ENCODE measurements around the gene GABARAPL2. TPM values are rescaled to one million over a fixed set of nuclear protein-coding genes. Genes with fewer than 3 reads are reported as not detected.
A peak's percentile ranks its signal among the peaks of the same experiment; 100 is the strongest.

Gene GABARAPL2
- total RNA-seq, 2 donors from 2014 or later, result 35.9 to 66.2 TPM

DNA sequence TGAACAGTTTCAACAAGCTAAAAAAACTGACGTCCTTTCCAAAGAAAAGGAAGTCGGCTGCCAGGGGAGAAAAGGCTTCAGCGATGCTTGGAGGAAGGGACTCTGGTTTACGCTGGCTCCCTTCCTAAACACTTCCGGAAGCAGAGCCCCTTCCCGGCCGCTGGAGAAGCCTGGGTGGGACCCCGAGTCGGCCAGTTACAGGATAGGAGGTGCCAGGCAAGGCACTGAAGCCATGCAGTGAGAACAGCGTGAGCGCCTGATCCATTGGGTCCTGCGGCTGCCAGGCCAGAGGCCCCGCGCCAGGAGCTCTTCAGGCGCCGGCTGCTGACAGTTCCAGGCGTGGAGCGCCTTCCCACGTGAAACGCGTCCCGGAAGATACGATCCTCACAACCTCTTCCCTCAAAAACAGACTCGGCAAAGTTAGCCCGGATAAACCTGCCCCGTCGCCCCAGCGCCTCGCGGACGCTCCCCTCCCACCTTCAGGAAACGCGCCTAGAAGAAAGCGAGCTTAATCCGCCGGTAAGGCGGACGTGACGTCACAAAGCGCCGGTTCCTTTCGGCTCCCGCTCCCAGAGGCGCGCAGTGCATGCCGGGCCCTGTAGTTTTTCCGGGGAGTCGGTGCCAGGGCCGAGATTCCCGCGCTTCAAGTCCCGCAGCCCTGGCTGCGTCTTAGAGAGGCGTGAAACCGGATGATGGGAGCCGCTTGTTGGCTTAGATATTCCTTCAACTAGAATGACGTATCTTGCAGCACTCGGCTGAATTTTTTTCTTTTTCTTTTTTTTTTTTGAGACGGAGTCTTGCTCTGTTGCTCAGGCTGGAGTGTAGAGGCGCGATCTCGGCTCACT lies 56.8 kb downstream of the GABARAPL2 start, which contains the start of gene ADAT1:
ADAT1 (minus strand) TSS at position 521 of the 845 bp plus-strand sequence. CDS start 2,482 bp downstream, outside the sequence.
- Histone ChIP-seq H3K36me3 (replicated peaks in 1 of 2; ENCODE audit: insufficient read depth in 1 of 2, low read depth in 2 of 2) (peaks cover 4 to 7% of the 10 kb centered on the region in 2 donors), H3K4me1 (peaks cover 12% of the 10 kb centered on the region), H3K9me3 (no peaks in the 10 kb centered on the region), H3K27me3 (no peaks in the 10 kb centered on the region), H3K4me3 (peak within 1 kb of the TSS; percentile 54 to 57), H3K27ac (peak within 1 kb of the TSS; percentile 59 to 92 (median 79))
- TF ChIP-seq, protein P1, sequence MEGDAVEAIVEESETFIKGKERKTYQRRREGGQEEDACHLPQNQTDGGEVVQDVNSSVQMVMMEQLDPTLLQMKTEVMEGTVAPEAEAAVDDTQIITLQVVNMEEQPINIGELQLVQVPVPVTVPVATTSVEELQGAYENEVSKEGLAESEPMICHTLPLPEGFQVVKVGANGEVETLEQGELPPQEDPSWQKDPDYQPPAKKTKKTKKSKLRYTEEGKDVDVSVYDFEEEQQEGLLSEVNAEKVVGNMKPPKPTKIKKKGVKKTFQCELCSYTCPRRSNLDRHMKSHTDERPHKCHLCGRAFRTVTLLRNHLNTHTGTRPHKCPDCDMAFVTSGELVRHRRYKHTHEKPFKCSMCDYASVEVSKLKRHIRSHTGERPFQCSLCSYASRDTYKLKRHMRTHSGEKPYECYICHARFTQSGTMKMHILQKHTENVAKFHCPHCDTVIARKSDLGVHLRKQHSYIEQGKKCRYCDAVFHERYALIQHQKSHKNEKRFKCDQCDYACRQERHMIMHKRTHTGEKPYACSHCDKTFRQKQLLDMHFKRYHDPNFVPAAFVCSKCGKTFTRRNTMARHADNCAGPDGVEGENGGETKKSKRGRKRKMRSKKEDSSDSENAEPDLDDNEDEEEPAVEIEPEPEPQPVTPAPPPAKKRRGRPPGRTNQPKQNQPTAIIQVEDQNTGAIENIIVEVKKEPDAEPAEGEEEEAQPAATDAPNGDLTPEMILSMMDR (IDR thresholded peaks at IDR 0.05), result peak in 2 of 7 experiments; percentile 7 to 12
- peak in 2 of 3 donors; percentile 81 to 85 for TF ChIP-seq POLR2A (IDR thresholded peaks at IDR 0.05)
- 1% methylated on average over 39 to 59 of the region's 62 CpGs for WGBS, 2 donors
- intact Hi-C loops (cut with DNase I), result no loop called here
- ATAC-seq, result peak; percentile 97
- DNase-seq, result peak; percentile 97 to 98 (median 98)

DNA sequence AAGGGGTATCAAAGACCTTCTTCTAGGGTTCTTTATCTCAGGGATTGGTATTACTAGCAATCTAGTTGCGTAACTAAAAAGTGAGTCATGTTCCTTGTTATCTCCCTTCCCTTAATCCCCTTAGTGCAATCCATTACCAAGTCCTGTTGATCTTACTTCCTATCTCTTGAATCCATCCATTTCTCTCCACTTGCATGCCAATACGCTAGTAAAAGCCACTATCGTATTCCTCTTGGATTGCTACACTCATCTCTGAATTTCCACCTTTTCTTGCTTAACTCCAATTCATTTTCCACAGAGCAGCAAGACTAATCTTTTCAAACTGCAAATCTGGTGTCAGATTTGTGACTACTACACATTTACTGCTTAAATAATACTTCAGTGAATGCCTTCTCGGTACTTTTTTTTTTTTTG lies 58.7 kb downstream of the GABARAPL2 start:
- 66 to 70% methylated on average over 4 of the region's 4 CpGs for WGBS, 2 donors

GRCh38 chr16:75626806-75627205 lies 60.6 kb downstream of the GABARAPL2 start:
- peaks cover 8% of the 10 kb centered on the region for H3K4me1 ChIP-seq
- H3K36me3 ChIP-seq (replicated peaks in 1 of 2; ENCODE audit: insufficient read depth in 1 of 2, low read depth in 2 of 2), result peaks cover 16 to 34% of the 10 kb centered on the region in 2 donors
- no peak overlapping the region for H3K27ac ChIP-seq
- 89 to 90% methylated on average over 4 of the region's 4 CpGs for WGBS, 2 donors
- H3K4me3 ChIP-seq, result no peak overlapping the region
- no peak for ATAC-seq
- DNase-seq, result no peak
- TF ChIP-seq, protein P1 (IDR thresholded peaks at IDR 0.05), result no peak
- no peak for TF ChIP-seq POLR2A (IDR thresholded peaks at IDR 0.05)
- H3K9me3 ChIP-seq, result no peaks in the 10 kb centered on the region
- intact Hi-C loops (cut with DNase I), result no loop called here
- H3K27me3 ChIP-seq, result no peaks in the 10 kb centered on the region

More for the DNA sequence above, 58.7 kb downstream of the GABARAPL2 start:
- ATAC-seq, result no peak
- DNase-seq, result no peak
- H3K36me3 ChIP-seq (replicated peaks in 1 of 2; ENCODE audit: insufficient read depth in 1 of 2, low read depth in 2 of 2), result peaks cover 10 to 22% of the 10 kb centered on the region in 2 donors
- H3K4me1 ChIP-seq, result peaks cover 12% of the 10 kb centered on the region
- intact Hi-C loops (cut with DNase I), result no loop called here
- H3K9me3 ChIP-seq, result no peaks in the 10 kb centered on the region
- H3K27ac ChIP-seq, result no peak overlapping the region
- H3K4me3 ChIP-seq, result no peak overlapping the region
- no peaks in the 10 kb centered on the region for H3K27me3 ChIP-seq
- no peak for TF ChIP-seq POLR2A (IDR thresholded peaks at IDR 0.05)
- TF ChIP-seq, protein P1 (IDR thresholded peaks at IDR 0.05), result no peak

Other genes starting within 250 kb of the GABARAPL2 start
- gene CFDP1, start 132.9 kb upstream of the GABARAPL2 start, total RNA-seq, result 10 to 100 TPM; 34.0 to 65.3 TPM
- gene TMEM170A, start 101.7 kb upstream of the GABARAPL2 start, total RNA-seq, result 10 to 100 TPM; 17.1 TPM
- gene CHST6, start 70.9 kb upstream of the GABARAPL2 start, total RNA-seq, result under 1 TPM in 1 of 2 donors, not detected in 1; under 0.01 TPM
- not detected for gene CHST5, start 30.3 kb upstream of the GABARAPL2 start, total RNA-seq
- gene TMEM231, start 10.1 kb upstream of the GABARAPL2 start, total RNA-seq, result 1 to 10 TPM; 2.6 to 7.6 TPM
- gene ADAT1, start 56.9 kb downstream of the GABARAPL2 start, total RNA-seq, result 10 to 100 TPM; 12.9 to 14.8 TPM
- 10 to 100 TPM; 49.8 TPM for gene KARS1, start 81.3 kb downstream of the GABARAPL2 start, total RNA-seq
- 10 to 100 TPM; 37.6 to 77.1 TPM for gene TERF2IP, start 81.4 kb downstream of the GABARAPL2 start, total RNA-seq
- not detected for gene CPHXL2, start 110.6 kb downstream of the GABARAPL2 start, total RNA-seq
- not detected for gene DUXB, start 135.1 kb downstream of the GABARAPL2 start, total RNA-seq
- not detected for gene CPHXL, start 160.1 kb downstream of the GABARAPL2 start, total RNA-seq

Data from body of pancreas (tissue), 4 donors.